Panc1 (cell line): ENCODE measurements around the gene TCEAL9. TPM values are rescaled to one million over a fixed set of nuclear protein-coding genes. Genes with fewer than 3 reads are reported as not detected.

Experiments used
- ATAC-seq: fragments of 200-7000 bp; cut with Tn5 transposase; 2 replicates; pipeline ENCODE4 v1.9.1; 2020; ENCODE audit warnings: mild to moderate bottlenecking, moderate library complexity
- BruUV-seq: library from RNA; stranded (reverse); fragments of 400-500 nt; replicated peaks from 2 replicates; lab custom pipeline; 2021; lab: Mats Ljungman, UMichigan
- CTCF ChIA-PET: fragments of 300-600 bp; sonication (Branson Sonifier 250); formaldehyde crosslinking; loops from one replicate; lab custom pipeline; 2022; ENCODE audit warnings: antibody characterized with exemption; lab: Charles Lee
- POLR2A ChIA-PET: fragments of 300-600 bp; sonication (Branson Sonifier 250); formaldehyde crosslinking; loops from one replicate; lab custom pipeline; 2022; ENCODE audit warnings: antibody characterized with exemption; lab: Charles Lee
- DNase-seq: peaks from one replicate; pipeline ENCODE4 v3.0.0-alpha.2; 2010; ENCODE audit warnings: low read depth, low spot score
- H3K27ac ChIP-seq: 2 replicates; pipeline ENCODE4 v1.5.1; 2011; ENCODE audit warnings: mild to moderate bottlenecking, low read length, inconsistent platforms
- H3K27me3 ChIP-seq: fragments of 200-500 bp; sonication (Bioruptor generic); 2 replicates; pipeline ENCODE4 v1.6.0; 2014; ENCODE audit warnings: low read length, inconsistent platforms; ENCODE audit not compliant: control insufficient read depth, insufficient read depth
- H3K36me3 ChIP-seq: fragments of 200-500 bp; sonication (Bioruptor generic); 2 replicates; pipeline ENCODE4 v1.5.1; 2014; ENCODE audit warnings: inconsistent platforms, mild to moderate bottlenecking, low read length, moderate library complexity; ENCODE audit not compliant: control insufficient read depth, insufficient read depth
- H3K4me1 ChIP-seq: 2 replicates; pipeline ENCODE4 v1.5.1; 2011; ENCODE audit warnings: inconsistent platforms, mild to moderate bottlenecking, low read length, moderate library complexity; ENCODE audit not compliant: control insufficient read depth, insufficient read depth
- H3K4me3 ChIP-seq, 2 experiments: 2 replicates each; pipeline ENCODE4 v1.5.1; 2011 to 2012; ENCODE audit warnings: low read depth in 2 of 2, low read length in 2 of 2, mild to moderate bottlenecking in 2 of 2, inconsistent platforms in 1 of 2, moderate library complexity in 1 of 2
- H3K9me3 ChIP-seq: fragments of 200-500 bp; sonication (Bioruptor generic); 2 replicates; pipeline ENCODE4 v1.5.1; 2014; ENCODE audit warnings: low read depth, mild to moderate bottlenecking, inconsistent platforms, low read length, moderate library complexity; ENCODE audit not compliant: control insufficient read depth, insufficient read depth
- CTCF ChIP-seq: fragments of 450-650 bp; IDR thresholded peaks from 2 replicates; pipeline ENCODE4 v1.5.1; 2017; ENCODE audit warnings: mild to moderate bottlenecking
- POLR2AphosphoS5 ChIP-seq: IDR thresholded peaks from 2 replicates; pipeline ENCODE4 v1.6.1; 2012; ENCODE audit warnings: mild to moderate bottlenecking, low read depth, low read length, moderate library complexity
- REST ChIP-seq, 2 experiments: IDR thresholded peaks; 2 replicates each; pipeline ENCODE4 v1.6.1; 2011 to 2012; ENCODE audit warnings: low read depth in 2 of 2, control low read depth in 1 of 2, low read length in 1 of 2, mild to moderate bottlenecking in 1 of 2, moderate library complexity in 1 of 2; ENCODE audit not compliant: insufficient read depth in 1 of 2
- SIN3A ChIP-seq: IDR thresholded peaks from 2 replicates; pipeline ENCODE4 v1.6.1; 2012; ENCODE audit warnings: low read depth, mild to moderate bottlenecking, low read length, moderate library complexity, borderline replicate concordance; ENCODE audit not compliant: insufficient read depth
- TCF7L2 ChIP-seq: IDR thresholded peaks from 2 replicates; pipeline ENCODE4 v1.6.1; 2011; ENCODE audit warnings: mild to moderate bottlenecking, low read depth, low read length, inconsistent platforms
- in situ Hi-C: cut with HindIII; loops from 2 replicates; pipeline ENCODE4 v1.10.0; 2016; ENCODE audit warnings: low sequenced_read_pairs, low pct_unique_long_range_greater_than_20kb
- intact Hi-C: fragments of 100-400 bp; cut with micrococcal nuclease; formaldehyde crosslinking; loops from one replicate; pipeline ENCODE4 v1.10.0; 2022; ENCODE audit not compliant: unreplicated experiment
- total RNA-seq: library from RNA; stranded (reverse); gene quantifications from one replicate; pipeline ENCODE4 v1.2.1, GENCODE V29; 2021; ENCODE audit not compliant: unreplicated experiment

TCEAL9 gene
- total RNA-seq, 1 experiment from 2014 or later: 42.6 TPM

- H3K4me1 ChIP-seq: no peaks in the 10 kb centered on the region
- no peaks in the 10 kb centered on the region for H3K36me3 ChIP-seq
- CTCF ChIA-PET: no interaction called here
- in situ Hi-C loops: no loop called here
- no peak overlapping the region for H3K27ac ChIP-seq
- no peak for TF ChIP-seq CTCF
- TF ChIP-seq POLR2AphosphoS5: no peak
- no peak for TF ChIP-seq SIN3A
- no peak for TF ChIP-seq REST (IDR thresholded peaks at IDR 0.05; ENCODE audit: insufficient read depth in 1 of 2, low read depth in 2 of 2, low read length in 1 of 2)
- TF ChIP-seq TCF7L2: no peak
- no TSS peak for BruUV-seq
- ATAC-seq (no peak), DNase-seq (no peak)
- H3K9me3 ChIP-seq: no peaks in the 10 kb centered on the region
- H3K4me3 ChIP-seq: no peak overlapping the region
- intact Hi-C loops: no loop called here
- POLR2A ChIA-PET: no interaction called here
- peaks cover 5% of the 10 kb centered on the region; the same call in 1 of the 2 replicates for H3K27me3 ChIP-seq
Observed at GRCh38 chrX:103386332-103386731, 30.0 kb downstream of the TCEAL9 start.

GRCh38 chrX:103393487-103393886 lies 37.2 kb downstream of the TCEAL9 start:
- Histone ChIP-seq H3K4me3 (no peak overlapping the region), H3K27ac (no peak overlapping the region), H3K27me3 (peaks cover 5% of the 10 kb centered on the region; the same call in 1 of the 2 replicates), H3K4me1 (no peaks in the 10 kb centered on the region; the same call in 1 of the 2 replicates), H3K9me3 (no peaks in the 10 kb centered on the region), H3K36me3 (no peaks in the 10 kb centered on the region)
- ATAC-seq (no peak), DNase-seq (no peak)
- in situ Hi-C loops (no loop called here), intact Hi-C loops (no loop called here)
- ChIA-PET CTCF (no interaction called here), POLR2A (no interaction called here)
- no peak for TF ChIP-seq POLR2AphosphoS5
- TF ChIP-seq TCF7L2: no peak
- TF ChIP-seq REST (IDR thresholded peaks at IDR 0.05; ENCODE audit: insufficient read depth in 1 of 2, low read depth in 2 of 2, low read length in 1 of 2): no peak
- TF ChIP-seq CTCF: no peak
- no peak for TF ChIP-seq SIN3A
- no TSS peak for BruUV-seq
